Measurements from ENCODE around the gene PCBP1.
"Not testable (repeated sequence)": the region's sequence is repeated elsewhere in the genome, so short reads cannot be mapped to it uniquely, and the experiment has no call there.

The PCBP1 gene

DNA sequence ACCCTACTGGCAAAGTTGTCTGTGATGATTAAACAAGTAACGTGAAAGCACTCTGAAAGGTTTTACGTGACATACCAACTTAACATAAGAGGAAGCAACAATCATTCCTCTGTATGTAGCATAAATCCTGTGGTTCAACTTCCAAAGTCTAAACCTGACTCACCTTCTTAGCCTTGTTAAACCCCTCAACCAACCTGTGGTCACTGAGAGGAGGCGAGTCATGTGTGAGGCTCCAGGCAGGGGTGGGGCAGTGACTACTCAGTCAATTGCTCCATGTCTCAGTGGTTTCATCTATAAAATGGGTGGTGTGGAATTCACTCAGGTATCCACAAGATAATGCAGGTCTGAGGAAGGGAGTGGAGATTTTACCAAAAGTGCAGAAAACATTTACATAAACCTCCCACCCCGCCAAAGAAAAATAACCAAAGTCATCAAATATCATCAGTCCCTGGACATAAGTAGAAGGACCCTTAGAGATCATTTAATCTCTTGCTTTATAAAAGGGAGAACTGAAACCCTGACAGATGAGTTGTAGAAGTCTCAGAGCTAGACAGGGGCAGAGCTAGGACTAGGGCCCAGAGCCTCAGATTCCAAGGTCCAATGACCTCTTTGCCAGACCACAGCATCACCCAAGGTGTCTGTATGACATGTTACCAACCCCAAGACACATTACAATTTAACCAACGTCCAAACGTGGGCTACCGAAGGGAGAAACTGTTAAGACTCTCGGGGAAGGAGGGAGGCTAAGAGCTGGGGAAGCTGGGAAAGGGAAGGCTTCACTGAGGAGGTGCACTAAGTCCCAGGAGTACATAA, 3.7 kb upstream of the PCBP1 start:
- DNase-seq = no peak

DNA sequence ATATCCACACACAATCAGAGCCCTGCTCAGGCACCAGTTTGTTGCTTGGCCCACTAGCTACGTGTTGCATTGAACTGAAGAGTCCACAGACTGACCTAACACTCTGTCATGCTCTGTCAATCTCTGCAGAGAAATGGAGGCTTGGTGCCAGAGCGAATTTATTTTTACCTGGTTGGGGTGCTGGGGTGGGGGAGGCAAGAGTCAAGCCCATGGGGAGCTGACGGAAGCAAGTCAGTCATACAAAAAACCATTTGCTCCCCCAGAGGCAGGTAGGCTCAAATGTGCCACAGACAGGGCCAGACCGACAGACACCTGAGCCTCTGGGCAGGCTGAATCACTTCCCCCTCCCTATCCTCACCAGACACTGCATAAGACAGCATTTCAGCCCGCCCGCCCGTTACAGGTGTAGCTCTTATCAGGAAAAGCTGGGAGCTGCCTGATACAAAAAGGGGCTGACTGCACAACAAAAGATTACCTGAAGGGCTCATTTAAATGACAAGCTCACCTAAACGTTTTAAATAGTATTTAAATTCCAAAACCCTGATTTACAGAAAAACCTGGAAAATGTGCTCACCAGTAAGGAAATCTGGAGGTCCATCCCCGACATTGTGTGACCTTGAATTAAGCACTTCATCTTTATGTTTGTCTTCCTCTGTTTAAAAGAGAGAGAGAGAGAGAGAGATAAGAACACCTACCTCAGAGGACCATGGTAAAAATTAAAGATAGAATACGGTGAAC, 2.1 kb upstream of the PCBP1 start:
- no peak for DNase-seq

DNA sequence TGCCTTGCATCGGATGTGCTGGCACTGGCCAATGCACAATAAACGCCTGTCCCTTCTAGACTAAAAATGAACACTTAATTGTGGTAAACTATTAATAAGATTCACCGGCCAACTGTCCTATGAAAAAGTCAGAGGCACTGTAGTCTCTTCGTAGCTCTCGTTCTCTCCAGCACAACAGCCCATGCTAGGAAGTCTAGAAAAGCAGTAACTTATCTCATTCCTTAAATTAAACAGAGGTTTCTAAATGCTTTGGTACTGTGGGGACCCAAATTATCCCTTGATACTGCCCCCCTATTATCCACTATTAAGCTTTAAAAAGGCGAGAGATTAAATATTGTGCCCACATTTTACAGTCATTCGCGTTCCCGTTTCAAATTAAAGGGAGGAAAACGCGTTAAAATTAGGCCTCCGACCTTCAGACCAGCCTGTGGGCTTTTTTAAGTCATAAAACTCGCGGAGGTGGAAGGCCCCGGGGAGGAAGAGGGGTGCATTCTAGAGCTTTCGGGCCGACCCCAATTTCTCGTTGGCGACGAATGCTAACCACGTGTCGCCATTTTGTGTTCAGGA, 1.5 kb upstream of the PCBP1 start:
- DNase-seq = no peak

- peak; percentile 89 for DNase-seq
Observed at GRCh38 chr2:70086278-70086837, 919 bp upstream of the PCBP1 start.

DNA sequence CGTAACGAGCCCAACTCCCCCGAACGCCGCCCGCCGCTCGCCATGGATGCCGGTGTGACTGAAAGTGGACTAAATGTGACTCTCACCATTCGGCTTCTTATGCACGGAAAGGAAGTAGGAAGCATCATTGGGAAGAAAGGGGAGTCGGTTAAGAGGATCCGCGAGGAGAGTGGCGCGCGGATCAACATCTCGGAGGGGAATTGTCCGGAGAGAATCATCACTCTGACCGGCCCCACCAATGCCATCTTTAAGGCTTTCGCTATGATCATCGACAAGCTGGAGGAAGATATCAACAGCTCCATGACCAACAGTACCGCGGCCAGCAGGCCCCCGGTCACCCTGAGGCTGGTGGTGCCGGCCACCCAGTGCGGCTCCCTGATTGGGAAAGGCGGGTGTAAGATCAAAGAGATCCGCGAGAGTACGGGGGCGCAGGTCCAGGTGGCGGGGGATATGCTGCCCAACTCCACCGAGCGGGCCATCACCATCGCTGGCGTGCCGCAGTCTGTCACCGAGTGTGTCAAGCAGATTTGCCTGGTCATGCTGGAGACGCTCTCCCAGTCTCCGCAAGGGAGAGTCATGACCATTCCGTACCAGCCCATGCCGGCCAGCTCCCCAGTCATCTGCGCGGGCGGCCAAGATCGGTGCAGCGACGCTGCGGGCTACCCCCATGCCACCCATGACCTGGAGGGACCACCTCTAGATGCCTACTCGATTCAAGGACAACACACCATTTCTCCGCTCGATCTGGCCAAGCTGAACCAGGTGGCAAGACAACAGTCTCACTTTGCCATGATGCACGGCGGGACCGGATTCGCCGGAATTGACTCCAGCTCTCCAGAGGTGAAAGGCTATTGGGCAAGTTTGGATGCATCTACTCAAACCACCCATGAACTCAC, 673 bp downstream of the PCBP1 start:
- peak; percentile 72 for DNase-seq

- no peak for DNase-seq
Observed at GRCh38 chr2:70088598-70089219, 1.4 kb downstream of the PCBP1 start.

DNA sequence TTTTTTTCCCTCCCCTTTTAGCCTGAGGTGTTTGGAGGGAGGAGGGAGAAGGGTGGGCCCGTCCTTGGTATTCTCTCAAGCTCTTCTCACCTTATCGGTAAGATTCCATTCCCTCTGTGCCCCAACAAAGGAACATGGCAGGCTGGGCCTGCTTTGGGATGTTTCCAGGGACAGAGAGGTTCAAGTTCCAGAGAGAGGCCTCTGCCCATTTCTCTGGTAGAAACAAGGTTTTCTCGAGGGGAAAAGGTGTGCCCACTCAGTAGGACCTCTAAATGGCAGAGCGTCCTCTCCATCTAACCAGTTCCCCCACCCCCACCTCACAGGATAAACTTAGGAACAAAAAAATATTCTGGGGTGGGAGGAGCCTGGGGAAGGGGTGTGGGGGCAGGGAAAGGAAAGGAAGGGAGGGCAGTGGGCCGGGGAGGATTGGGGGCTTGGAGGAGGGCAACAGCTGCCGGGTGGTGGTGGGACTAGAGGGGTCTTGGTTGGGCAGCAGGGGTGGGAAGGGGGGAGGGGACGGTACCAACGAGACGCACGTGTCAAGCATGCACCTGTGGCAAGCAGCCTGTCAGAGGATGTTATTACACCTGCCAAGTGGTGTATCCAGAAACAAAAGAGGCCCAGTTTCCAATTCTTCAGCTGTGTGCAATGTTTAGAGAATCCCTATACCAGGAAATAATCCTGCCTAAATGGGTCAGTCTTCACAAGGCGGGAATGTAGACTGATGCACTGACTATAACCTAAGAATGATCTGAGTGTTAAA, 2.1 kb downstream of the PCBP1 start:
- DNase-seq = peak; percentile 76

DNA sequence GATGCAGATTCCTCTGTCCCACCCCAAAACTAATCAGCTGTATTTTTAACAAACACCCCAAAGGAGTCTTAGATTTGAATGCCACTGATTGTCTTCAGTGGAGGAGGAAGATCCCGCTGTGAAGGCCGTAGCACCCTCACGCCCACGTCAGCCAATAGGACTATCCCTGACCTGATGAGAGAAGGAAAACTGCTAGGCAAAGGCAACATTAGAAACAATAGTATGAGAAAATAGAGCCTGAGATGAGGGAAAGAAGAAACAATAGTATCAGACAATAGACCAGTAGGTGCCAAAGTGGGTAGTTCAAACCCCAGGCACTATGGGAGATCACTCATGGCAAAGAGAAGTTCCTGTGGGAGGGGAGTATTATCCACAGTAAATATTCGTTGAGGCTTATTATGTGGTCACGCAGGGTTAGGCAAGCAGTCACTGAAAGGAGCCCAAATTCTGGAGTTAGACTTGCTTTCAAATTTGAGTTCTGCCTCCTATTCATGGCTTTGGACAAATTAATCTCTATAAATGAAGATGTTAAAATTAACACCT, 2.8 kb downstream of the PCBP1 start:
- no peak for DNase-seq

DNA sequence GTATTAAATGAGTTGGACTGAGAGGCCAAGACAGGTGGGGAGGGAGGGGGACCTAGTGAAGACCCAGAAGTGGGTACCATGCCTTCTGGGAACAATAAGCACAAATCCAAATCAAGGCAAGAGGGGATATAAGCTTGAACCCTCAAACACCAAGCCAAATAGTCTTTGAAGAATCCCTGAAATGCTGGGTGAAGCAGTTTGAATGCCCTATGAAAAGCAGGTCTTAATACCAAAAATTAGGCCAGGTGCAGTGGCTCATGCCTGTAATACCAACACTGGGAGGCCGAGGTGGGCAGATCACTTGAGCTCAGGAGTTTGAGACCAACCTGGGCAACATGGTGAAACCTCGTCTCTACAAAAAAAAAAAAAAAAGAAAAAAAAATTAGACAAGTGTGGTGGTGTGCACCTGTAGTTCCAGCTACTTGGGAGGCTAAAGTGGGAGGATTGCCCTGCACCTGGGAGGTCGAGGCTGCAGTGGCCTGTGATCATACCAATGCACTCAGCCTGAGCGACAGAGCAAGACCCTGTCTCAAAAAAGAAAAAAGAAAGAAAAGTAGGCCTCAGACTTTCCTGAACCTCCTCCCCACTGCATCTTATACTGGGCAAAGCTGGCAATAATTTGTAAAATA, 3.5 kb downstream of the PCBP1 start:
- no peak for DNase-seq

- no peak for DNase-seq
Observed at GRCh38 chr2:70091364-70091763, 4.1 kb downstream of the PCBP1 start.

DNA sequence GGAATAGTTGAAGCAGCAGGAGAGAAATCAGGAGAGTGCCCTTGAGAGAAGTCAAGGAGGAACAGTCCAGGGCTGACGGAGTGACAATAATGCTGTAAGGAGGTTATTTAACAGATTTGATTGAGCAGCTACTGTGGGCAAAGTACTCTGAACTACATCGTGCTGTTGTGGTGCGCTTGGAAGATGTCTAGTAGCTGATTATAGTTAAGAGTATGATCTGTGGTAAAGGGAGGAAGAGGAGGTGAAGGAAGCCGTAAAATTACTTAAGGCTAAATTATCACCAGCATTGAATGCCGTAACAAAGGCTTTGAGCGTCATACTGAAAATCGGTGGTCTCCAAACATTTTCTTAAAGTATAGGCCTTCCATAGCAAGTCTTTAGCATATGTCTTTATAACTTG, 4.5 kb downstream of the PCBP1 start:
- DNase-seq = no peak

DNA sequence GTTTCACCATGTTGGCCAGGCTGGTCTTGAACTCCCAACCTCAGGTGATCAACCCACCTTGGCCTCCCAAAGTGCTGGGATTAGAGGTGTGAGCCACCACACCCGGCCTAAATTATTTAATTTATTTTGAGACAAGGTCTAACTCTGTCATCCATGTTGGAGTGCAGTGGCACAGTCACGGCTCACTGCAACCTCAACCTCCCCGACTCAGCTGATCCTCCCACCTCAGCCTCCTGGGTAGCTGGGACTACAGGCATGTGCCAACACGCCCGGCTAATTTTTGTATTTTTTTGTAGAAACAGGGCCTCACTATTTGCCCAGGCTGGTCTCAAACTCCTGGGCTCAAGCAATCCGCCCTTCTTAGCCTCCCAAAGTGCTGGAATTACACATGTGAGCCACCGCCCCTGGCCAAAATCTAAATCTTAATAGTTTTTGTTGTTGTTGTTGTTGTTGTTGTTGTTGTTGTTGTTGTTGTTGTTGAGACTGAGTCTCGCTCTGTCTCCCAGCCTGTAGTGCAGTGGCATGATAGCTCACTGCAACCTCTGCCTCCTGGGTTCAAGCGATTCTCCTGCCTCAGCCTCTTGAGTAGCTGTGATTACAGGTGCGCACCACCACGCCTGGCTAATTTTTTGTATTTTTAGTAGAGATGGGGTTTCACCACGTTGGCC, 5.4 kb downstream of the PCBP1 start:
- not testable (repeated sequence) for DNase-seq

DNA sequence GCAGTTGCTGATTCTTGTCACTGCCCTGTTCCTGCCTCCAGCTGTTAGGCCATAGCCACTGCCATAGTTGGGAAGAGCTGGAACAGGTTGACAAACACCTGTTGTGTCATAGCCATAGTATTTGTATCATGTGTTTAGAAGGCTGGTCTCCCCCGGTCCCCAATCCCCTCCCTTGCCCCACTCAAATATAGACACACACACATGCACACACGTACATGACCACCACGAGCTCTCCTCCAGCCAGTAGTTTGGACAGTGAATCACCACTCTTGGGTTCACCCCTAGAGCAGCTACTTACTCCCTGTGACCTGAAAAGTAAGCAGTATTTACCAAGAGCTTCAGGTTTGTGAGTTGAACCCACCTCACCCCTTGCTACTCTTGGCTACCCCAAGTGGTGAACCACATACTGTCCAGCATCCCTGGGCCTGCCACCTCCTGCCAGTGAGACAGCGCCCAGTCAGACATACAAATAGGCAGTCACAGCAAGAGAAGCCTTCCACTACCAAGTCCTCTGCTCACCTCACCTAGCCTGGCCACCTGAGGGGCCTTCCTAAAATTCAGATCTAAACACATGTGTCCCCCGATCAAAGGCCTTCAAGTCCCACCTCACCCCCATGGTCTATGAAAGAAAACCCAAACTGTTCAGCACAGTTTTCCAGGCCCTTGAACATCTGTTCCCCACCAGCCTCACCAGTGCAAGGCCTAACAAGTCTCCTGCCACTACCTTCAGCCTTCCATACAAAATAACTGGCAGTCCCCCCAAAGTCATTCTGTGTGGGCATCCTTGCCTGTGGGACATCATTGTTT, 7.1 kb downstream of the PCBP1 start:
- DNase-seq = no peak

- DNase-seq = peak; percentile 59
Observed at GRCh38 chr2:70094978-70095719, 7.9 kb downstream of the PCBP1 start.

GRCh38 chr2:70095720-70096670, 8.7 kb downstream of the PCBP1 start:
- no peak for DNase-seq

DNA sequence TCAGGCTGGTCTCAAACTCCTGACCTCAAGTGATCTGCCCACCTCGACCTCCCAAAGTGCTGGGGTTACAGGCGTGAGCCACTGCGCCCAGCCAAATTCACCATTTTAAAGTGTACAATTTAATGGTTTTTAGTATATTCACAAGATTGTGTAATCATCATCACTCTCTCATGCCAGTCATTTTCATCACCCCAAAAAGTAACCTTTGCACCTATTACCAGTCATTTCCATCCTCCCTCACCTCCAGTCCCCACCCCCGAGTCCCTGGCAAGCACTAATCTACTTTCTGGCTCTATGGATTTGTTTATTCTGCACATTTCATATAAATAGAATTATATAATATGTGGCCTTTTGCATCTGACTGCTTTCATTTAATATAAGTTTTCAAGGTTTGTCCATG, 10.8 kb downstream of the PCBP1 start:
- no peak for DNase-seq

DNA sequence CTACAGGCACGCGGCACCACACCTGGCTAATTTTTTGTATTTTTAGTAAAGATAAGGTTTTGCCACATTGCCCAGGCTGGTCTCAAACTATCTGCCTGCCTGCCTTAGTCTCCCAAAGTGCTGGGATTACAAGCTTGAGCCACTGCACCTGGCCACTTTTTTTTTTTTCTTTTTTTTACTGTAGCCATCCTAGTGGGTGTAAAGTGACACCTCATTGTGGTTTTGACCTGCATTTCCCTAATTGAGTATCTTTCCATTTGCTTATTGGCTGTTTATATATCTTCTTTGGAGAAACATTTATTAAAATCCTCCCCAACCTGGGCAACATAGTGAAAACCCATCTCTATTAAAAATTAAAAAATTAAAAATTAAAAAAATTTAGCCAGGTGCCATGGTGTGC, 12.0 kb downstream of the PCBP1 start:
- DNase-seq = no peak

All from left hindlimb (tissue), 1 donor.